ENCODE data around the gene GRIK4. TPM values are rescaled to one million over a fixed set of nuclear protein-coding genes. Genes with fewer than 3 reads are reported as not detected.

The GRIK4 gene
- total RNA-seq, 2 experiments from 2014 or later, result 0.08 TPM; not detected in 1

- ChIA-PET CTCF (no interaction called here), POLR2A (no interaction called here)
Measured at GRCh38 chr11:120908461-120909181, 397.1 kb downstream of the GRIK4 start.

GRCh38 chr11:120909676-120910416 is 398.3 kb downstream of the GRIK4 start:
- POLR2A ChIA-PET, result no interaction called here
- CTCF ChIA-PET, result no interaction called here

- POLR2A ChIA-PET, result no interaction called here
- CTCF ChIA-PET, result interaction anchor here (1.2 kb wide), 1 partner anchor 40 kb away, joined by 3 read pairs; no protein-coding TSS in a partner anchor
Measured at GRCh38 chr11:120911943-120912342, 400.4 kb downstream of the GRIK4 start.

GRCh38 chr11:120912504-120912903 is 401.0 kb downstream of the GRIK4 start:
- POLR2A ChIA-PET, result no interaction called here
- CTCF ChIA-PET, result interaction anchor here (1.2 kb wide), 2 partner anchors 9 to 39 kb away, joined by 3 read pairs; no protein-coding TSS in a partner anchor

GRCh38 chr11:120912915-120913314 is 401.4 kb downstream of the GRIK4 start:
- POLR2A ChIA-PET, result no interaction called here
- CTCF ChIA-PET, result interaction anchor here (1.2 kb wide), 2 partner anchors 9 to 39 kb away, joined by 3 read pairs; no protein-coding TSS in a partner anchor

- POLR2A ChIA-PET, result no interaction called here
Measured at GRCh38 chr11:120914021-120914420, 402.5 kb downstream of the GRIK4 start.

GRCh38 chr11:120914601-120915000 is 403.1 kb downstream of the GRIK4 start:
- POLR2A ChIA-PET, result no interaction called here
- CTCF ChIA-PET, result no interaction called here

More at GRCh38 chr11:120914021-120914420, 402.5 kb downstream of the GRIK4 start:
- CTCF ChIA-PET, result no interaction called here

- ChIA-PET POLR2A (no interaction called here), CTCF (interaction anchor here (1.5 to 1.6 kb wide), 2 partner anchors 12 to 185 kb away, joined by 3 to 5 read pairs; no protein-coding TSS in a partner anchor)
Measured at GRCh38 chr11:120917559-120918239, 406.2 kb downstream of the GRIK4 start.

- POLR2A ChIA-PET, result no interaction called here
- CTCF ChIA-PET, result interaction anchor here (1.5 to 1.6 kb wide), 2 partner anchors 11 to 185 kb away, joined by 3 to 5 read pairs; no protein-coding TSS in a partner anchor
Measured at GRCh38 chr11:120918257-120918656, 406.7 kb downstream of the GRIK4 start.

GRCh38 chr11:120919045-120919444 is 407.5 kb downstream of the GRIK4 start:
- POLR2A ChIA-PET, result no interaction called here

GRCh38 chr11:120919566-120919965 is 408.0 kb downstream of the GRIK4 start:
- CTCF ChIA-PET, result no interaction called here
- POLR2A ChIA-PET, result no interaction called here

More at GRCh38 chr11:120919045-120919444, 407.5 kb downstream of the GRIK4 start:
- CTCF ChIA-PET, result interaction anchor here (1.6 kb wide), 1 partner anchor 11 kb away, joined by 5 read pairs; no protein-coding TSS in a partner anchor

GRCh38 chr11:120923866-120924508 is 412.4 kb downstream of the GRIK4 start:
- ChIA-PET POLR2A (no interaction called here), CTCF (no interaction called here)

GRCh38 chr11:120925944-120926343 is 414.4 kb downstream of the GRIK4 start:
- POLR2A ChIA-PET, result no interaction called here
- CTCF ChIA-PET, result no interaction called here

- ChIA-PET CTCF (no interaction called here), POLR2A (interaction anchor here (0.6 kb wide), 1 partner anchor 62 kb away, joined by 3 read pairs; no protein-coding TSS in a partner anchor)
Measured at GRCh38 chr11:120928627-120929026, 417.1 kb downstream of the GRIK4 start.

GRCh38 chr11:120929090-120929489 is 417.5 kb downstream of the GRIK4 start:
- POLR2A ChIA-PET, result no interaction called here
- CTCF ChIA-PET, result interaction anchor here (1.0 to 1.5 kb wide), 2 partner anchors 11 to 266 kb away, joined by 3 to 5 read pairs; no protein-coding TSS in a partner anchor

- POLR2A ChIA-PET, result no interaction called here
- CTCF ChIA-PET, result interaction anchor here (1.0 to 1.5 kb wide), 2 partner anchors 12 to 265 kb away, joined by 3 to 5 read pairs; no protein-coding TSS in a partner anchor
Measured at GRCh38 chr11:120929664-120930154, 418.2 kb downstream of the GRIK4 start.

GRCh38 chr11:120931057-120931779 is 419.7 kb downstream of the GRIK4 start:
- CTCF ChIA-PET, result no interaction called here
- POLR2A ChIA-PET, result no interaction called here

- ChIA-PET CTCF (no interaction called here), POLR2A (no interaction called here)
Measured at GRCh38 chr11:120932305-120932915, 420.9 kb downstream of the GRIK4 start.
